HCT116 (cell line): ENCODE results near the gene PLCL2. TPM values are rescaled to one million over a fixed set of nuclear protein-coding genes. Genes with fewer than 3 reads are reported as not detected.

Experiments used
- ATAC-seq: fragments of 200-7000 bp; cut with Tn5 transposase; 2 replicates; pipeline ENCODE4 v1.9.1; 2020; ENCODE audit warnings: mild to moderate bottlenecking, moderate library complexity
- BruUV-seq: library from RNA; stranded (reverse); fragments of 400-500 nt; replicated peaks from 2 replicates; lab custom pipeline; 2021; lab: Mats Ljungman, UMichigan
- CTCF ChIA-PET: fragments of 300-600 bp; sonication (Branson Sonifier 250); formaldehyde crosslinking; loops from one replicate; lab custom pipeline; 2021; ENCODE audit warnings: antibody characterized with exemption; lab: Charles Lee
- POLR2A ChIA-PET: fragments of 300-600, 350-600 bp; sonication (Branson Sonifier 250); formaldehyde crosslinking; loops from one replicate; lab custom pipeline; 2021; ENCODE audit warnings: antibody characterized with exemption; lab: Charles Lee
- RAD21 ChIA-PET, 2 experiments: fragments of 300-600 bp; sonication (Branson Sonifier 250); formaldehyde crosslinking; loops; one replicate each; lab custom pipeline; 2023; ENCODE audit warnings: low total read pairs in 2 of 2; ENCODE audit not compliant: uncharacterized antibody in 2 of 2, unreplicated experiment in 2 of 2, low non-redundant PET in 1 of 2; lab: Charles Lee
- DNase-seq: peaks from one replicate; pipeline ENCODE4 v3.0.0-alpha.2; 2010; ENCODE audit warnings: low read depth, low spot score
- H2AFZ ChIP-seq: fragments of 200-600 bp; shearing (Covaris generic), sonication (generic); 2 replicates; pipeline ENCODE4 v1.6.1; 2017; ENCODE audit warnings: low read depth, mixed run types, mixed read lengths, antibody characterized with exemption, low read length; ENCODE audit not compliant: poor library complexity, severe bottlenecking
- H3K27ac ChIP-seq: 2 replicates; pipeline ENCODE4 v1.5.1; 2012; ENCODE audit warnings: low read depth, low read length
- H3K27me3 ChIP-seq: fragments of 200-600 bp; sonication (generic); 2 replicates; pipeline ENCODE4 v1.6.1; 2016; ENCODE audit warnings: mixed run types, low read length, mixed read lengths; ENCODE audit not compliant: insufficient read depth
- H3K36me3 ChIP-seq, 2 experiments: fragments of 200-500 bp in 1 of 2; fragments of 200-600 bp in 1 of 2; sonication (Bioruptor generic) in 1 of 2; sonication (generic) in 1 of 2; 2 replicates each; pipeline versions ENCODE4 v1.5.1 to v1.6.1; 2014 to 2016; ENCODE audit warnings: low read length in 2 of 2, inconsistent platforms in 1 of 2, mixed read lengths in 1 of 2, mixed run types in 1 of 2; ENCODE audit not compliant: insufficient read depth in 2 of 2, control insufficient read depth in 1 of 2
- H3K4me1 ChIP-seq, 2 experiments: fragments of 200-600 bp in 1 of 2; sonication (generic) in 1 of 2; 2 replicates each; pipeline versions ENCODE4 v1.5.1 to v1.6.1; 2012 to 2017; ENCODE audit warnings: low read length in 2 of 2, inconsistent platforms in 1 of 2, mild to moderate bottlenecking in 1 of 2, mixed read lengths in 1 of 2, mixed run types in 1 of 2, moderate library complexity in 1 of 2; ENCODE audit not compliant: insufficient read depth in 2 of 2, control insufficient read depth in 1 of 2
- H3K4me2 ChIP-seq: fragments of 200-600 bp; sonication (generic); 2 replicates; pipeline ENCODE4 v1.6.1; 2017; ENCODE audit warnings: mixed run types, low read length, mixed read lengths
- H3K4me3 ChIP-seq, 2 experiments: fragments of 200-600 bp in 1 of 2; sonication (generic) in 1 of 2; replicated peaks in 1 of 2; 2 replicates each; pipeline ENCODE4 v1.5.1; 2011 to 2016; ENCODE audit warnings: low read length in 2 of 2, control low read depth in 1 of 2, low read depth in 1 of 2, mild to moderate bottlenecking in 1 of 2, mixed read lengths in 1 of 2, mixed run types in 1 of 2
- H3K79me2 ChIP-seq: fragments of 200-600 bp; sonication (generic); 2 replicates; pipeline ENCODE4 v1.6.1; 2017; ENCODE audit warnings: mild to moderate bottlenecking, mixed run types, low read length, moderate library complexity, mixed read lengths; ENCODE audit not compliant: insufficient read depth
- H3K9ac ChIP-seq: fragments of 200-600 bp; sonication (generic); 2 replicates; pipeline ENCODE4 v1.6.1; 2016; ENCODE audit warnings: low read length, mixed read lengths
- H3K9me2 ChIP-seq: fragments of 200-600 bp; sonication (generic), shearing (Covaris generic); 2 replicates; pipeline ENCODE4 v1.6.1; 2017; ENCODE audit warnings: mixed run types, mild to moderate bottlenecking, moderate library complexity; ENCODE audit not compliant: insufficient read depth
- H3K9me3 ChIP-seq, 2 experiments: fragments of 200-500 bp in 1 of 2; fragments of 200-600 bp in 1 of 2; sonication (Bioruptor generic) in 1 of 2; sonication (generic) in 1 of 2; 2 replicates each; pipeline ENCODE4 v1.6.1; 2014 to 2017; ENCODE audit warnings: low read length in 2 of 2, mixed read lengths in 2 of 2, inconsistent platforms in 1 of 2, low read depth in 1 of 2, mild to moderate bottlenecking in 1 of 2, mixed run types in 1 of 2, moderate library complexity in 1 of 2; ENCODE audit not compliant: control insufficient read depth in 1 of 2, insufficient read depth in 1 of 2
- H4K20me1 ChIP-seq: fragments of 200-600 bp; sonication (generic), shearing (Covaris generic); 2 replicates; pipeline ENCODE4 v1.6.1; 2017; ENCODE audit warnings: mixed run types, mild to moderate bottlenecking, moderate library complexity; ENCODE audit not compliant: insufficient read depth
- CBX3 ChIP-seq: IDR thresholded peaks from 2 replicates; pipeline ENCODE4 v1.6.1; 2012; ENCODE audit warnings: low read depth
- CEBPB ChIP-seq: IDR thresholded peaks from 2 replicates; pipeline ENCODE4 v1.6.1; 2012; ENCODE audit warnings: low read depth
- ELF1 ChIP-seq: IDR thresholded peaks from 2 replicates; pipeline ENCODE4 v1.6.1; 2012; ENCODE audit warnings: low read depth, borderline replicate concordance
- EZH2 ChIP-seq: fragments of 200-600 bp; sonication (generic); IDR thresholded peaks from 2 replicates; pipeline ENCODE4 v1.6.1; 2017; ENCODE audit warnings: antibody characterized with exemption, mixed run types
- FOSL1 ChIP-seq: IDR thresholded peaks from 2 replicates; pipeline ENCODE4 v1.6.1; 2012; ENCODE audit warnings: low read depth
- POLR2AphosphoS5 ChIP-seq: IDR thresholded peaks from 2 replicates; pipeline ENCODE4 v1.6.1; 2011; ENCODE audit warnings: mild to moderate bottlenecking, low read depth, low read length, moderate library complexity
- RAD21 ChIP-seq: IDR thresholded peaks from 2 replicates; pipeline ENCODE4 v1.6.1; 2012; ENCODE audit warnings: low read depth, mild to moderate bottlenecking
- SIN3A ChIP-seq: IDR thresholded peaks from 2 replicates; pipeline ENCODE4 v1.6.1; 2012; ENCODE audit warnings: low read depth
- SRF ChIP-seq: IDR thresholded peaks from 2 replicates; pipeline ENCODE4 v1.6.1; 2012; ENCODE audit warnings: low read depth
- ZFX ChIP-seq: fragments of 450-650 bp; IDR thresholded peaks from 2 replicates; pipeline ENCODE4 v1.6.1; 2017
- intact Hi-C: fragments of 100-400 bp; cut with micrococcal nuclease; formaldehyde crosslinking; loops from 2 replicates; pipeline ENCODE4 v1.10.0; 2022
- total RNA-seq: library from RNA; stranded (reverse); gene quantifications from one replicate; pipeline ENCODE4 v1.2.1, GENCODE V29; 2021; ENCODE audit not compliant: unreplicated experiment
- TF ChIP-seq, protein P1 (sequence below): IDR thresholded peaks from 2 replicates; pipeline ENCODE4 v1.6.1; 2012
- TF ChIP-seq, protein P2 (sequence below): IDR thresholded peaks from 2 replicates; pipeline ENCODE4 v1.6.1; 2011; ENCODE audit warnings: mild to moderate bottlenecking, low read length, moderate library complexity; ENCODE audit not compliant: insufficient replicate concordance; ENCODE audit errors: extremely low read depth
- TF ChIP-seq, protein P3 (sequence below): IDR thresholded peaks from 2 replicates; pipeline ENCODE4 v1.6.1; 2012
- TF ChIP-seq, protein P4 (sequence below), 3 experiments: fragments of 200-600 bp in 1 of 3; sonication (generic) in 1 of 3; IDR thresholded peaks in 2 of 3; conservative IDR thresholded peaks in 1 of 3; 2 replicates each; pipeline ENCODE4 v1.5.1; 2012 to 2017; ENCODE audit warnings: low read depth in 2 of 3, low read length in 2 of 3, antibody characterized with exemption in 1 of 3, borderline replicate concordance in 1 of 3, control low read depth in 1 of 3, mild to moderate bottlenecking in 1 of 3, mixed read lengths in 1 of 3, mixed run types in 1 of 3, moderate library complexity in 1 of 3; ENCODE audit not compliant: insufficient read depth in 1 of 3

PLCL2 gene
- total RNA-seq, 1 experiment from 2014 or later, result 2.2 TPM

DNA sequence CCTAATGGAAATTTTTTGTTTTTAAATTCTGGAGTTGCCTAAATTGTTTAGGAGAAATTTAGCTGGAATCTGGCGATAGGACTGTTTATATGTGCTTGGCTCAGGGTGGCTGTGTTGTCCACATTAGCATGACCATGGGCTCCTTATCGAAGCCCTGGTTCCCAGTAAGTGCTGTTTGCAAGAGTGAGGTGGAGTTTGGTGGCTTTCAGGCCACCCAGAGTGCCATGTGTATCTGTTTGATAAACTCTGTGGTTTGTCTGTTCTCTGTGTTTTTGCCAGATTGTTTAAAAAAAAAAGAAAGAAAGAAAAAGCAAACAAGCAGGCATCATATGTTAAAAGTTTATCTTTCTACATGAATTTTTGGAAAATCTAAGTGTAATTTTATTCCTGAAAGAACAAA is 51.5 kb downstream of the PLCL2 start:
- H3K79me2 ChIP-seq, result no peaks in the 10 kb centered on the region
- ATAC-seq (no peak), DNase-seq (no peak)
- no peak overlapping the region for H3K4me3 ChIP-seq
- H2AFZ ChIP-seq, result no peak overlapping the region
- no TSS peak for BruUV-seq
- H3K9ac ChIP-seq, result no peak overlapping the region
- CTCF ChIA-PET, result no interaction called here
- H3K9me3 ChIP-seq, result no peaks in the 10 kb centered on the region
- RAD21 ChIA-PET, result no interaction called here
- H3K4me2 ChIP-seq, result no peak overlapping the region
- intact Hi-C loops, result no loop called here
- H3K27me3 ChIP-seq, result no peaks in the 10 kb centered on the region
- H3K27ac ChIP-seq, result no peak overlapping the region
- POLR2A ChIA-PET, result no interaction called here
- H3K9me2 ChIP-seq, result no peaks in the 10 kb centered on the region
- TF ChIP-seq CEBPB (no peak), RAD21 (no peak), SRF (no peak), POLR2AphosphoS5 (no peak)
- TF ChIP-seq, protein P1, sequence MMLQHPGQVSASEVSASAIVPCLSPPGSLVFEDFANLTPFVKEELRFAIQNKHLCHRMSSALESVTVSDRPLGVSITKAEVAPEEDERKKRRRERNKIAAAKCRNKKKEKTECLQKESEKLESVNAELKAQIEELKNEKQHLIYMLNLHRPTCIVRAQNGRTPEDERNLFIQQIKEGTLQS, result no peak
- TF ChIP-seq, protein P2, sequence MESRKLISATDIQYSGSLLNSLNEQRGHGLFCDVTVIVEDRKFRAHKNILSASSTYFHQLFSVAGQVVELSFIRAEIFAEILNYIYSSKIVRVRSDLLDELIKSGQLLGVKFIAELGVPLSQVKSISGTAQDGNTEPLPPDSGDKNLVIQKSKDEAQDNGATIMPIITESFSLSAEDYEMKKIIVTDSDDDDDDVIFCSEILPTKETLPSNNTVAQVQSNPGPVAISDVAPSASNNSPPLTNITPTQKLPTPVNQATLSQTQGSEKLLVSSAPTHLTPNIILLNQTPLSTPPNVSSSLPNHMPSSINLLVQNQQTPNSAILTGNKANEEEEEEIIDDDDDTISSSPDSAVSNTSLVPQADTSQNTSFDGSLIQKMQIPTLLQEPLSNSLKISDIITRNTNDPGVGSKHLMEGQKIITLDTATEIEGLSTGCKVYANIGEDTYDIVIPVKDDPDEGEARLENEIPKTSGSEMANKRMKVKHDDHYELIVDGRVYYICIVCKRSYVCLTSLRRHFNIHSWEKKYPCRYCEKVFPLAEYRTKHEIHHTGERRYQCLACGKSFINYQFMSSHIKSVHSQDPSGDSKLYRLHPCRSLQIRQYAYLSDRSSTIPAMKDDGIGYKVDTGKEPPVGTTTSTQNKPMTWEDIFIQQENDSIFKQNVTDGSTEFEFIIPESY, result no peak
- H4K20me1 ChIP-seq, result no peaks in the 10 kb centered on the region
- no peaks in the 10 kb centered on the region for H3K4me1 ChIP-seq
- H3K36me3 ChIP-seq, result no peaks in the 10 kb centered on the region

DNA sequence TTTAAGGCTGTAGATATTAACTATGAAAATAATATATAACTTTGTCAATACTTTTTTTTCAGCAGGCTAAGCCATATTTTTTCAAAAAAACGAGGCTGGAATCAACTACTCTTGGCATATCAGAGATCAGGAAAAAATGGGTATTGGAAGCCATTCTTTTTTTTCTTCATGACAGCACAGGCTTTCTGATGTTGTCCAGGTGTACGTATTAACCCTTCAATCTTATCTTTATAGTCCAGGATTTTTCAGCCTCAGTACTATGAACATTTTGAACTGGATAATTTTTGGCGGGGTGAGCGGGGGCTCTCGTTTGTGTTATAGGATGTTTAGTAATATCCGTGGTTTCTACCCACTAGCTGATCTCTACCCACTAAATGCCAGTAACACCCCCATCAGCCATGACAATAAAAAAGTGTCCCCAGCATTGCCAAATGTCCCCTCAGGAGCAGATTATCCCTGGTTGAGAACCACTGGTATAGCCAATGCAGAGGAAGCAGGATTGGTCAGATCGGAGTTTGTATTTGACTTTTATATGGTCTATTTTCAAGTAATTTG is 52.0 kb downstream of the PLCL2 start:
- Histone ChIP-seq H3K4me1 (no peaks in the 10 kb centered on the region), H3K4me2 (no peak overlapping the region), H2AFZ (no peak overlapping the region), H3K9me3 (no peaks in the 10 kb centered on the region), H3K4me3 (no peak overlapping the region), H3K9me2 (no peaks in the 10 kb centered on the region), H3K9ac (no peak overlapping the region), H4K20me1 (no peaks in the 10 kb centered on the region), H3K27ac (no peak overlapping the region), H3K79me2 (no peaks in the 10 kb centered on the region), H3K36me3 (no peaks in the 10 kb centered on the region), H3K27me3 (no peaks in the 10 kb centered on the region)
- POLR2A ChIA-PET, result no interaction called here
- CTCF ChIA-PET, result no interaction called here
- RAD21 ChIA-PET, result no interaction called here
- intact Hi-C loops, result no loop called here
- DNase-seq, result no peak
- BruUV-seq, result no TSS peak
- no peak for ATAC-seq
- TF ChIP-seq, protein P3, sequence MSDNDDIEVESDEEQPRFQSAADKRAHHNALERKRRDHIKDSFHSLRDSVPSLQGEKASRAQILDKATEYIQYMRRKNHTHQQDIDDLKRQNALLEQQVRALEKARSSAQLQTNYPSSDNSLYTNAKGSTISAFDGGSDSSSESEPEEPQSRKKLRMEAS, result no peak
- no peak for TF ChIP-seq SIN3A
- TF ChIP-seq EZH2, result no peak
- TF ChIP-seq, protein P2, result no peak
- no peak for TF ChIP-seq FOSL1
- TF ChIP-seq, protein P4, sequence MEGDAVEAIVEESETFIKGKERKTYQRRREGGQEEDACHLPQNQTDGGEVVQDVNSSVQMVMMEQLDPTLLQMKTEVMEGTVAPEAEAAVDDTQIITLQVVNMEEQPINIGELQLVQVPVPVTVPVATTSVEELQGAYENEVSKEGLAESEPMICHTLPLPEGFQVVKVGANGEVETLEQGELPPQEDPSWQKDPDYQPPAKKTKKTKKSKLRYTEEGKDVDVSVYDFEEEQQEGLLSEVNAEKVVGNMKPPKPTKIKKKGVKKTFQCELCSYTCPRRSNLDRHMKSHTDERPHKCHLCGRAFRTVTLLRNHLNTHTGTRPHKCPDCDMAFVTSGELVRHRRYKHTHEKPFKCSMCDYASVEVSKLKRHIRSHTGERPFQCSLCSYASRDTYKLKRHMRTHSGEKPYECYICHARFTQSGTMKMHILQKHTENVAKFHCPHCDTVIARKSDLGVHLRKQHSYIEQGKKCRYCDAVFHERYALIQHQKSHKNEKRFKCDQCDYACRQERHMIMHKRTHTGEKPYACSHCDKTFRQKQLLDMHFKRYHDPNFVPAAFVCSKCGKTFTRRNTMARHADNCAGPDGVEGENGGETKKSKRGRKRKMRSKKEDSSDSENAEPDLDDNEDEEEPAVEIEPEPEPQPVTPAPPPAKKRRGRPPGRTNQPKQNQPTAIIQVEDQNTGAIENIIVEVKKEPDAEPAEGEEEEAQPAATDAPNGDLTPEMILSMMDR (IDR thresholded peaks at IDR 0.05 in 2 of 3, conservative IDR thresholded peaks at IDR 0.05 in 1 of 3; ENCODE audit: borderline replicate concordance in 1 of 3, insufficient read depth in 1 of 3, low read depth in 2 of 3, low read length in 2 of 3), result no peak
- TF ChIP-seq ZFX, result no peak
- TF ChIP-seq ELF1, result no peak
- no peak for TF ChIP-seq CBX3
- no peak for TF ChIP-seq RAD21
- TF ChIP-seq CEBPB, result no peak
